HG03439 (cell line): ENCODE measurements around the gene CEP41.

ENCODE experiments used
- ATAC-seq: cut with Tn5 transposase; IDR thresholded peaks from one replicate; pipeline ENCODE4 v1.9.1; 2021; ENCODE audit warnings: mild to moderate bottlenecking, moderate library complexity; ENCODE audit not compliant: unreplicated experiment

CEP41 gene

DNA sequence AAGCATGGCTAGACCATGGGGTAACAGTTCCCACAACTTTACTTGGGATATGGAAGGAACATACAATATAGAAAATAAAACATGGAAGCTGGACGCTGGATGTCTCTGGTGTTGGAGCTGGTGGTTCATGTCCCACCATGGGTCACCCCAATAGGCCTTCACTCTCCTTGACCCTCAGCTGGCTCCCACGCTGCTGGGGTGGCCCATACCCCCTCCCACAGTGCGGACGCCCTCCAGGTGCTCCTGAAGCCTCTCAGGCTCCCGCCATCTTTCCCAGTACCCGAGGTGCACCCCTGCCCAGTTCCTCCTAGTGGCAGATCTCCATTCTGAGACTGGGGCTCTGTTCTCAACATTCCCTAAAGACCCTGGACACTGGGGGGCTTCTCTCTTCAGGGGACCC lies 66.3 kb downstream of the CEP41 start:
- ATAC-seq: no peak

DNA sequence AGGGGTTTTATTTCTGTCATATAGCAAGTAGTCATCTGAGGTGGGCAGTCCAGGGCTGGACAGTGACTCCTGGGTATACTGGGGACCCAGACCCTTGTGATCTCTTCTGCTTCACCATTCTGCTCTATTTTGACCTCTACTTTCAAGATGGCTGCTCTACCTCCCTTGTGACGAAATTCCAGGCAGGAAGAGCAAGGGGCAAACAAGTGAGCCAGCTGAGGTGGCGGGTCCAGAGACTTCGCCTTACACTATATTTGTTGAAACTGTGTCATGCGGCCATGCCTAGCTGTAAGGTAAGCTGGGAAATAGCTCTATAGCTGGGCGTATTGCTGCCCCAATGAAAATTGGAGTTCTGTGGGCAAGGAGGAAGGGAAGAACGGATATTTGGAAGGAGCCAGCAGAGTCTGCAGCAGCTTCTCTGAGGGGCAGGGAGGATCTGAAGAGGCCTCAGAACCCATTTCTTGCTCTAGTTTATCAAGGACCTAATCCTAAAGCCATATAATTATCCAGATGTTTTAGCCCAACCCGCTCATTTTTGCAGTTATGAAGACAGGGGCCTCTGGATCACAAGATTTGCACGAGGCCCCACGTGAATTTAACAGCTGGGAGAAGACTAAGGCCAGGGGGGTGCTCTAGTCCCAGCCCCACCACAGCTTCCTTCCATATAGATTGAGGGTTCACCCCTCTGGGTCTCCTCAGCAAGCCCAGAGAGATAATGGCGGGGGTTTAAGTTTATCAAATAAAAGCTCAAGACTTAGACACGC lies 68.2 kb downstream of the CEP41 start:
- no peak for ATAC-seq

GRCh38 chr7:130371046-130371445 lies 69.8 kb downstream of the CEP41 start:
- no peak for ATAC-seq

DNA sequence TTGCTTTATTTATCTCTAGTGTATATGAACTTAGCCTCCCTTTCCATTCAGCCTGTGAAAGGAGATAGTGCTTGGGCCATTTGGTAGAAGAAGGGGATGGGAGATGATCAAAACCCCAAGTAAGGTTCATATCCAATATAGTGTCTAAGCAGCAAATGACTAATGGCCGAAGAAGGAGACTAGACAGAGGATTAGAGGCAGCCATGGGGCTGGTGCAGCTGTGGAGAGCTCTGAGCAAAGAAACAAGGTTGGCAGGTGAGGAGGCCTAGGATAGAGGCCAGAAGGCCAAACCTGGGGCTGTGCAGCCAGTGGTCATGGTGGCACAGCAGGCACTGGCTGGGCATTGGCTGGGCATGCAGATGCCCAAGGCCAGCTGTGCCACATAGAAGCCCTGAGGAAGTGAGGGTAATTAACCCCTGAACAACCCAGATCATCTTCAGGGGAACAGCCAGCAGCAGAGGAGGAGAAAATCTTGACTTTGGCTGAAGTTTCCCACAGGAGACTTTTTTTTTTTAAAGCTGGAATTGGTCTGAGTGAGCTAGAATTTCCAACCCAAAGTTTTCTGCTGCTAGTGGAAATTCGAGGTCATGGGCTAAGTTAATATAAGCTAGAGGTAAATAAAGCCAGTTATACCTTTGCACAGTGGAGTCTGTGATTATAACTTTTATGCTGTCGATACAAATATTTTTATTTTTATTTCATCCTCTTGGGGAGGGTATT lies 70.8 kb downstream of the CEP41 start:
- no peak for ATAC-seq

DNA sequence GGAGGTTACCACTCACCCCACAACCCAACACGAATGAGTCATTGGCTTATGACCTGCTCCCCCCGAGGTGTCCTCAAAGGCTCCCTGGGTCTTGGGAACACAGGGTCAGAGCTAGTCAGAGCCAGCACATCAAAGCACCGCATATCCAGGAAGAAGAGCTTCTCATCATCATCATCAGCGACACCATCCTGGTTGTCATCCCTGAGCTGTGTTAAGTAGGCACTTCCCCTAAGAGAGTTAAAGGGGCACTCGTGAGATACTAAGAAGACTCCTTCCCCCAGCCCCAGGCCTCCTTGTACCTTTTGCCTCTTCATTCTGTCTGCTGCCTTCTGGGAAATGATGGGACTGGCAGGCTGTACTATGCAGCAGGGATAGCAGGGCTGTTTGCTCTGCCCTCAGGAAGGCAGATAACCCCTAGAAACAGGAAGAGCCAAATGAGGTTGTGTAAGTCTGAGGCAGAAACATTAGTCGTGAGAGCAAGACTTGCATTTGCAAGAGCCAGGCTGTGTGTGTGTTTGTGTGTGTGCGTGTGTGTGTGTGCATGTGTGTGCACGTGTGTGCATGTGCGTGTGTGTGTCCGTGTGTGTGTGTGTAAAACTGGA lies 71.6 kb downstream of the CEP41 start:
- no peak for ATAC-seq

- ATAC-seq: no peak
These were observed 72.7 kb downstream of the CEP41 start for GRCh38 chr7:130367836-130368746.

DNA sequence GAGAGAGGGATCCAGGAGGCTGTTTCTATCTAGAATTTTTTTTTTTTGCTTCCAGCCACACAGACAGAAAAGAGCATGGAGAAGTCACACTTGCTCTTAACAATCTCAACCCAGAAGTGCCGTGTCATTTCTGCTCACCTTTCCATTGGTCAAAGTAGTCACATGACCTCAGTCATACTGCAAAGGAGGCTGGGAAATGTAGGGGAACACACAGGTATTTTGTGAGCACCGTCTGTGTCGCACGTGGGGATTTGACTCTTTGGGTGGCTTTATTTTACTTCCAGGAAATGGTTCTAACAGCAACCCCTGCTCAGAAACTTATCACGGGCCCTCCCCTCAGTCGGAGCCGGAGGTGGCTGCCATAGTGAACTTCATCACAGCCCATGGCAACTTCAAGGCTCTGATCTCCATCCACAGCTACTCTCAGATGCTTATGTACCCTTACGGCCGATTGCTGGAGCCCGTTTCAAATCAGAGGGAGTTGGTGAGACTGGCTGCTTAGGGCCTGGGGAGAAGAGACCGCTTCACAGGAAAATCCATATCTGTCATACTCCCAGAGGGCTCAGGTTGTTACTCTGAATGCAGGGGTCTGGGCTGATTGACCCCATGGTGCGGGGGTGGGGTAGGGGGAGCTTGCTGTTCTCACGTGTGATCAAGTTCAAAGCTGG lies 73.6 kb downstream of the CEP41 start:
- no peak for ATAC-seq

- no peak for ATAC-seq
These were observed 74.3 kb downstream of the CEP41 start for GRCh38 chr7:130366564-130366963.

GRCh38 chr7:130365511-130366441 lies 75.0 kb downstream of the CEP41 start:
- no peak for ATAC-seq

DNA sequence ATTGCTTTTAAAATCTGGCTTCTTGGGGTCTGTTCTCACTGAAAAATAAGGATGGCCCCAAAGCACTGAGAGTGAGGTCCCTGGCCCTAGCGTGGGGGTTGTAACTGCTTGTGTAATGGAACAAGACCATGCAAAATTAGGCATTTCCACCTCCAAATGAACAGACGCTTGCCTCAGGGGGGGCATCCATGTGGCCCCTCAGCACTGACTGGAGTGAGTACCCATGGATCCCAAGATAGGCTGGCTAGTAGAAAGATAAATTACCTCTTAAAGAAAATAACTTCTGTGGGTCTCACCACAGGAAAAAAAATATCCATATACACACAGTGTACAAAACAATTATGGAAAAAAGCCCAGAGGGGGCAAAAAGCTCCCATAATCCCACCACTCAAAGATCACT lies 75.7 kb downstream of the CEP41 start:
- ATAC-seq: no peak

- no peak for ATAC-seq
These were observed 76.4 kb downstream of the CEP41 start for GRCh38 chr7:130364451-130364850.

GRCh38 chr7:130363026-130363847 lies 77.6 kb downstream of the CEP41 start:
- no peak for ATAC-seq

GRCh38 chr7:130362251-130362816 lies 78.5 kb downstream of the CEP41 start:
- no peak for ATAC-seq

DNA sequence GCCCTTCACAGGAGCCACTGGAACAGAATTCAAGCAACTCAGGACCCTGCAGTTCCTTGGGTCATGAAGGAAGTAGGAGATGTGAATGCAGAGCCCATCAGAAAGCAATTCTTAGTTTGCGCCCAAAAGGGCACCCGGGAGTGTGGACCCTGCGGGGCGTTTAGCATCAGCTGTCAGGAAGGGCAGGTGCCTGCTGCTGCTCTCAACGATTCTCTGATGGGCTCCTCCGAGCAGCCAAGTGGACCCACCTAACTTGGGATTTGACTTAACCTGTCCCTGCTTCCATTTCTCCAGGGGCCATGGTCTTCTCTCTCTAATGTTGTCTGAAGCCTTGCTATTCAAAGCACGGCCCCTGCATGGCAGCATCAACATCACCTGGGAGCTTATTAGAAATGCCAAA lies 79.1 kb downstream of the CEP41 start:
- no peak for ATAC-seq

DNA sequence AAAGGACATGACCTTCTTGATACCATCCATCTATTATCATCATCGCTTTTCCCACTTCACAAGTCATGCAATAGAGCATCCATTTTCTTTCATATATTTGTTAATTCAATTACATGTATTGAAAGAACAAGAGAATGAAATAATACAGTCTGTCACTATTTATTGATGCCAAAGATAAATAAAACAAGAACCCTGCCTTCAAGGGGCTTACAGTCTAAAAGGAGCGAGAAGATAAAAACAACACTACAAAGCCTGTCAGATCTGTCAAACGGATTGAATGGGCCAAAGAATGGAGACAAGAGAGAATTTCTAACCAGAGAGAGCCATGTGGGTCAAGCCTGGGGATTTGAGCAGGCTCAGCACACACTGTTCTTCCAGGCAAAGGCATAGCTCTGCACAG lies 80.3 kb downstream of the CEP41 start:
- ATAC-seq: no peak

GRCh38 chr7:130359276-130359857 lies 81.4 kb downstream of the CEP41 start:
- ATAC-seq: no peak

DNA sequence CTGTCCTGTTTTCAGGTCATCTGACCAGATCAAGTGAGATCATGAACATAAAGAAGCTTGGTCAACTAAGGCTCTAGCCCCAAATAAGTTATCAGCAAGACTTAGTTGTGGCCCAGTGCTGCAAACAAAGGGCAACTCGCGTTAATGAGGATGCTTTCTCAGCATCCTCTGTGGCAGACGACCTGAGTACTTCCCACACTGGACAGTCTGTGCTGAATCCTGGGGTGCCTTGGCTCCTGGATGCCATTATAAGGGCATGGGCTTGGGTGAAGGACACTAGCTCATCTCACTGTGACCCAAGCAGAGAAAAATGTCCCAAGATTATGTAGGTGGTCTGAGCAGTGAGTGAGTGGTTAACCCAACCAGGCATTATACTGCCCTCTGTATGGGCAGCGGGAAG lies 82.3 kb downstream of the CEP41 start:
- no peak for ATAC-seq
